BLaER1 (cell line): ENCODE measurements around the gene GAD2.

ENCODE experiments used
- H3K27ac ChIP-seq: shearing (Covaris generic); formaldehyde crosslinking; 2 replicates; pipeline ENCODE4 v1.8.1; 2022
- H3K27me3 ChIP-seq: shearing (Covaris generic); formaldehyde crosslinking; 2 replicates; pipeline ENCODE4 v1.8.1; 2022
- H3K36me3 ChIP-seq: shearing (Covaris generic); formaldehyde crosslinking; 2 replicates; pipeline ENCODE4 v1.8.1; 2022
- H3K4me1 ChIP-seq: shearing (Covaris generic); formaldehyde crosslinking; 2 replicates; pipeline ENCODE4 v1.8.1; 2022
- H3K4me2 ChIP-seq: shearing (Covaris generic); formaldehyde crosslinking; 2 replicates; pipeline ENCODE4 v1.8.1; 2022
- H3K4me3 ChIP-seq: shearing (Covaris generic); formaldehyde crosslinking; 2 replicates; pipeline ENCODE4 v1.8.1; 2022
- H3K9ac ChIP-seq: shearing (Covaris generic); formaldehyde crosslinking; 2 replicates; pipeline ENCODE4 v1.8.1; 2022
- H3K9me3 ChIP-seq: shearing (Covaris generic); formaldehyde crosslinking; 2 replicates; pipeline ENCODE4 v1.8.1; 2022
- H4K20me1 ChIP-seq: shearing (Covaris generic); formaldehyde crosslinking; 2 replicates; pipeline ENCODE4 v1.8.1; 2022
- Cebpa-rat ChIP-seq: shearing (Covaris generic); IDR thresholded peaks from 2 replicates; pipeline ENCODE4 v1.8.1; 2022

GAD2 gene

DNA sequence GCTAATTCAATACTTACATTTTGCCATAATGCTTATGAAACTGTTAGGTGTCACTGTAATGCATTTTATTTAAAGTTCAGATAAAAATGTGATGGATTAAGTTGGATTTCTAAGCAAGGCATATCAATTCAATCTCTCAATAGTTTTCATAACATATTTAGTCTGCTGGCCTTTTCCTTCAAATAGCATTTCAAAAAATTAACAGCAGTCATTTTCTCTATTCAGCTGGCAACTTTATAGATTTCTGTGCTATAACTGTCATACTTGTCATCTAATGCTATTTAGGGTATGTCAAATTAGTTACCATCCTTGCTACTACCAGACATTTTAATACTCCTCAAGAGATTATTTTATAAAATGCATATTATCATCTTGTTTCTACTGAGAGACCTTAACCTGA, 4.3 kb downstream of the GAD2 start:
- H3K9me3 ChIP-seq, result peaks cover 24% of the 10 kb centered on the region
- no peak for TF ChIP-seq Cebpa-rat
- H3K27ac ChIP-seq, result no peak overlapping the region
- H3K4me2 ChIP-seq, result no peak overlapping the region
- H3K4me1 ChIP-seq, result peaks cover 23% of the 10 kb centered on the region
- peaks cover 68% of the 10 kb centered on the region for H3K27me3 ChIP-seq
- no peak overlapping the region for H3K9ac ChIP-seq
- H3K4me3 ChIP-seq, result no peak overlapping the region
- no peaks in the 10 kb centered on the region for H3K36me3 ChIP-seq
- H4K20me1 ChIP-seq, result peaks cover 26% of the 10 kb centered on the region

DNA sequence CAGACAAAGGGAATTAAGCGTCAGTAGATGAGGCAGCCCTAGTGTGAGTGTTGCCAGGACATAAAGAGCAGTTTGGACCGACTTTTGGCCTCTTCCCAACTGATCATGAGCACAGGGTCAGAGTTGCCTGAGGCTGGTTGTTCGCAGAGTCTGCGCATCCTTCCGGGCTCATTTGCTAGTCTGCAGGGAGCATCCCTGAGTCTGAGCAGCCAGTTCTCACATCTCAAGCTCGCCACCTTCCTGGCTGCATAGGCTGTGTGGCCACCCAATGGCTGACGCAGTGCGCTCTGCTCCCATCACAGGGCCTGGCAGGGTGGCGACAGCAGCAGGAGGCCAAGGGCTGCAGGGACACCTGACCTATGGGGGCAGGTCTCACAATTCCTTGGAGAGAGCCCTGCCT, 5.0 kb downstream of the GAD2 start:
- Histone ChIP-seq H3K27me3 (peaks cover 62% of the 10 kb centered on the region), H3K4me3 (no peak overlapping the region)
- TF ChIP-seq Cebpa-rat, result no peak

DNA sequence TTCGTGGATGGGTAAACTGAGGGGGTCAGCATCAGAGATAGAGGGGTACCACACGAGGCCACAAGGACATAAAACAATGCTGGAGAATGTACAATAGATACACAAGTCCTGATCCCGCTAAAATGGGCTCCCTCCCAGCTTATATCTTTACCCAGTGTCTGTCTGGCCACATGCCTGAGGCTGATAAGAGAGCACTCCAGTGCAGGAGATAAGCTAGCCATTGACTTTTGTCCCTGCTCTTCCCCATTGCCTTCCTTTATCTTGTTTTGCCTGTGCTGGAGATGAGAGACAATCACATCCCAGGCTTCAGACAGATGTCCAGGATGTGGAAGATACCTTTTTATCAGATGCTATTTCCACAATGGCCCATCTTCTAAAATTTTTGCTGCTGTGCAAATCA, 6.0 kb downstream of the GAD2 start:
- H3K4me1 ChIP-seq, result peaks cover 6% of the 10 kb centered on the region
- H3K4me3 ChIP-seq, result no peak overlapping the region
- H4K20me1 ChIP-seq, result peaks cover 10% of the 10 kb centered on the region
- no peak overlapping the region for H3K9ac ChIP-seq
- peaks cover 52% of the 10 kb centered on the region for H3K27me3 ChIP-seq
- no peak overlapping the region for H3K4me2 ChIP-seq
- TF ChIP-seq Cebpa-rat, result no peak
- H3K36me3 ChIP-seq, result no peaks in the 10 kb centered on the region
- no peak overlapping the region for H3K27ac ChIP-seq
- H3K9me3 ChIP-seq, result peaks cover 23% of the 10 kb centered on the region

More for the DNA sequence above, 5.0 kb downstream of the GAD2 start:
- Histone ChIP-seq H4K20me1 (peaks cover 20% of the 10 kb centered on the region), H3K4me2 (no peak overlapping the region), H3K27ac (no peak overlapping the region), H3K36me3 (no peaks in the 10 kb centered on the region), H3K9ac (no peak overlapping the region), H3K9me3 (peaks cover 24% of the 10 kb centered on the region), H3K4me1 (peaks cover 16% of the 10 kb centered on the region)

DNA sequence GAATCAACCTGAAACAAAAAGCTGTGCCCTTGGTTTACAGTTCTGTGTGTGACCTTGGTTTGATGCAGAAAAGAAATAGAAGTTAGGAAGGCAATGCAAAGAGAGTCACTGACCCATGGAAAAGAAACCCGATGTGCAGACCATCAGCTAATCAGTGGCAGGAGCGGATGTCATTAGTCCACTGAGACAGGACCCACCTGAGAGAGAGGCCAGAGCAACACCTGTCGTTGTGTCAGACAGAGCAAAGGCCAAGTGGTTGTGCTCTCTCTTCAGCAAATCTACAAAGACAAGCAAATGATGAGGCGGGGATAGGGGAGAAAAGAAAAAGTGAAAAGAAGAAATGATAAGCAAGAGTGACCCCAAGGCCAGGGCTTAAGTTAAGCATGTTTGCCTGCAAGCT, 8.7 kb downstream of the GAD2 start:
- Histone ChIP-seq H3K9me3 (no peaks in the 10 kb centered on the region), H3K4me1 (no peaks in the 10 kb centered on the region), H3K27ac (no peak overlapping the region), H4K20me1 (no peaks in the 10 kb centered on the region), H3K36me3 (no peaks in the 10 kb centered on the region), H3K9ac (no peak overlapping the region), H3K4me2 (no peak overlapping the region), H3K27me3 (peaks cover 24% of the 10 kb centered on the region), H3K4me3 (no peak overlapping the region)
- TF ChIP-seq Cebpa-rat, result no peak

DNA sequence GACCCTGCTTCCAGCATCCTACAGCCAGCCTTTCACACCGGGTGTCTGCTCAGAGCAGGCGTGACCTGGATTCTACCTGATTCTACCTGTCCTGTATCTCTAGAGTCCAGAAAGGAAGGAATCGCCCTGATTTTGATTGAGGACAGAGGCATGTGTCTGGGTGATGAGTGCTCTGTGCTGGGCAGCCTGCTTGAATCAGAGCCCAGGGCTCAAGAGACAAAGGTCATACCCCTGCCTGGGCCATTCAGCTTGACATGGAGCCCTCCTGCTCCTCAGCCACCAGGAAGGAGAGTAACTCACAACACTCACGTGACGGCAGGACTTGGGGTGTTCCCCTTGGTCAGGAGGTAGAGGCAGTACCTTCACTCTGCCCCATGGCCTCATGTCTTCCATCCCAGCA, 11.2 kb downstream of the GAD2 start:
- no peak for TF ChIP-seq Cebpa-rat
- Histone ChIP-seq H4K20me1 (no peaks in the 10 kb centered on the region), H3K4me3 (no peak overlapping the region), H3K4me1 (no peaks in the 10 kb centered on the region), H3K36me3 (no peaks in the 10 kb centered on the region), H3K9me3 (no peaks in the 10 kb centered on the region), H3K4me2 (no peak overlapping the region), H3K27me3 (peaks cover under 1% of the 10 kb centered on the region; the same call in 1 of the 2 replicates), H3K9ac (no peak overlapping the region), H3K27ac (no peak overlapping the region)

DNA sequence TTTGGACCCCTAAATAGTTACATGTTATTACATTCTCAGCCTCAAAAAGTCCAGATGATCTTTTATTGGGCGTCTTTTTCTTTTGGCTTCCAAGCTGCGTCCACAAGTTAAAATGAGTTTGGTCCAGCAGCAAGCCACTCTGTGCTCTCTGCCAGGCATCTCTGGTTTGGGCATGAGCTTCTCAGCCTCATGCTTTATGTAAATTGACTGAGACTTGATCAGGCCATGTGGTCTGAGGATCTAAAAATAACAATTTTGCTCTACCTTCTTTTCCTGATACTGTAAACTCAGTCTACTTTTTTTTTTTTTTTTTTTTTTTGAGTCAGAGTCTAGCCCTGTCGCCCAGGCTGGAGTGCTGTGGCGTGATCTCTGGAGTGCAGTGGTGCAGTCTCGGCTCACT, 15.6 kb downstream of the GAD2 start:
- H3K4me2 ChIP-seq, result no peak overlapping the region
- no peaks in the 10 kb centered on the region for H3K27me3 ChIP-seq
- no peak overlapping the region for H3K4me3 ChIP-seq
- no peaks in the 10 kb centered on the region for H3K9me3 ChIP-seq
- no peak overlapping the region for H3K27ac ChIP-seq
- H3K9ac ChIP-seq, result no peak overlapping the region
- H3K36me3 ChIP-seq, result no peaks in the 10 kb centered on the region
- H4K20me1 ChIP-seq, result no peaks in the 10 kb centered on the region
- H3K4me1 ChIP-seq, result no peaks in the 10 kb centered on the region
- TF ChIP-seq Cebpa-rat, result no peak

DNA sequence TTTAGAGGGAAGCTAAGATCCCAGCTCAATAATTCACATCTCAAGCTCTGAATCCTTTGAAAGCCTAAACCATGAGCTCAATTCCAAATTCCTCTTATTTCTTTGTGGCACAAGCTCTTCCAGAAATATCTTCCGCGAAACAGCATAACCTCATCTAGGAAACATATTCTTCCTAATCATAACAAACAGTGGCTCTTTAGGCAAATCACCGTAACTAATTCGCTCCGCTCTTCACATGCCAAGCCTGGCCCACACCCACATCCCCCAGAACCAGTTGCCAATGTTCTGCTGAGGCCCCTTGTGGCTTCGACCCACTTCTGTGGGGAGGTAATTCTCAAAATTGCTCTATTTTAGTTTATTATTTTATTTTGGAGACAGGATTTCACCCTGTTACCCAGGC, 19.2 kb downstream of the GAD2 start:
- H3K9me3 ChIP-seq, result no peaks in the 10 kb centered on the region
- no peak overlapping the region for H3K27ac ChIP-seq
- H3K27me3 ChIP-seq, result no peaks in the 10 kb centered on the region
- no peak for TF ChIP-seq Cebpa-rat
- no peak overlapping the region for H3K9ac ChIP-seq
- no peaks in the 10 kb centered on the region for H3K4me1 ChIP-seq
- no peak overlapping the region for H3K4me2 ChIP-seq
- no peaks in the 10 kb centered on the region for H4K20me1 ChIP-seq
- H3K4me3 ChIP-seq, result no peak overlapping the region
- no peaks in the 10 kb centered on the region for H3K36me3 ChIP-seq

DNA sequence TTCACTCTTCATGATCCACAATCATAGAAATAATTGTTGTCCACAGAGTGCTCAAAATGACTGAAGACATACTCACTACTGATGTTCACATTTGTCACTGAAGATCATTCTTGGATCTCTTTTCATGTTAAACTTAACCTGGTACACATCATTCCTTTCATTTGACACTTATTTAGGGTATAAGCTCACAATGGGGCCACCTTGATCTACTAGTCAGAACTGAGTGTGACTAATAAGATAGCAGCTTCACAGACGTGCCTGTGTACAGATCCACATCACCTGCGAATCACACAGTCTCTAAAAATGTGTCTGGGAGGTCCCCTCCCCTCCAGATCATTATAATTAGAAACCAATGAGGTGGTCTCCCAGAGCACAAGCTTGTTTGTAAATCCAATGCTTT, 21.8 kb downstream of the GAD2 start:
- Histone ChIP-seq H3K36me3 (no peaks in the 10 kb centered on the region), H3K9me3 (no peaks in the 10 kb centered on the region), H3K27ac (no peak overlapping the region), H3K4me3 (no peak overlapping the region), H3K9ac (no peak overlapping the region), H3K4me2 (no peak overlapping the region), H4K20me1 (no peaks in the 10 kb centered on the region), H3K4me1 (no peaks in the 10 kb centered on the region), H3K27me3 (no peaks in the 10 kb centered on the region)
- TF ChIP-seq Cebpa-rat, result no peak

DNA sequence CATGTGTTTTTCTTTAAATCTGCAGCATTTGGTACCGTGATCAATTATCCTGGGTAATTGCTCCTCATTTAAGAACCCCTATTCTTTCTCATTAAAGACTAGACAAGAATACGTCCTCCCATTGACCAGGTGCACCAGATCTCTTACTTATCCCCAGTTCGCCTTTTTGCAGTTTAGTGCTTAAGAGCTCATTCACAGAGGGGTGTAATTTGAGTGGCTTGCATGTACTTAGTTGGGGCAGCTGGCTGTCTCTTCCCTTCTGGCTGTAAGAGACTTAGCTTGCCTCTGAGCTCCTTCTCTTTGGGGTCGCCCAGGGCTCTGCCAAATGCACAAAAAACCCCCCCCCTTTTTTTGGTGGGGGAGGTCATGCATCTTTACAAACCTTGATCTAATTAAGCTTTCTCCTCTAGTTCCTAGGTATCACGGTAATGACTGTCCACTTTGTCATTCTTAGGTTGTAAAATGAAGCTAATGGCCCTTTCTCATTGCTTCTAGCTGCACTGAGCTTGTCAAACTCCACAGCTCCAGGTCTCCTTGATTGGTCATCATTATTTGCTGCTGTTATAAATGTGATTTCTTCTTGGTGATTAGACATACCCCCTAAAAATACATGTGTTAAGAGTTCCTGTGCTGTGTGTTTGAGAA, 26.3 kb downstream of the GAD2 start:
- Histone ChIP-seq H3K36me3 (no peaks in the 10 kb centered on the region), H3K4me3 (no peak overlapping the region), H3K9me3 (no peaks in the 10 kb centered on the region), H3K9ac (no peak overlapping the region), H3K4me2 (no peak overlapping the region), H3K4me1 (no peaks in the 10 kb centered on the region), H4K20me1 (no peaks in the 10 kb centered on the region), H3K27ac (no peak overlapping the region), H3K27me3 (no peaks in the 10 kb centered on the region)
- no peak for TF ChIP-seq Cebpa-rat

DNA sequence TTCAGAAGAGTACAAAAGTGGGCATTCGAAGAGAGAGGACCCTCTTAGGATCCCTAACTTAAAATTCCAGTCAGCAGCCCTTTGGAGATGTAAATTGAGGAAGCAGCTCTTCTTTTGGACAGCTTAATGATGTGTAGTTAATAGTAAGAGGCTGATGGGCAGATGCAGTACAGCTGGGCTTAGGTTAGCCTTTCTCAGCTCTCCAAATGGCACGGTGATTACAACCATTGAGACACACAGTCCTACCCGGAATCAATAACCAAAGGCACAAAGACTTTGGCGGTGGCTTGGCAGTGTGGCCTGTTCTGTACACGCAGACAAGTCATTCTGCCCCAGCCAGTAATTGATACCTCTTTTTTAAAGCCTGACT, 26.8 kb downstream of the GAD2 start:
- Histone ChIP-seq H3K9me3 (no peaks in the 10 kb centered on the region), H3K27me3 (no peaks in the 10 kb centered on the region), H4K20me1 (no peaks in the 10 kb centered on the region), H3K4me1 (no peaks in the 10 kb centered on the region), H3K4me3 (no peak overlapping the region), H3K27ac (no peak overlapping the region), H3K4me2 (no peak overlapping the region), H3K36me3 (no peaks in the 10 kb centered on the region), H3K9ac (no peak overlapping the region)
- TF ChIP-seq Cebpa-rat, result no peak

DNA sequence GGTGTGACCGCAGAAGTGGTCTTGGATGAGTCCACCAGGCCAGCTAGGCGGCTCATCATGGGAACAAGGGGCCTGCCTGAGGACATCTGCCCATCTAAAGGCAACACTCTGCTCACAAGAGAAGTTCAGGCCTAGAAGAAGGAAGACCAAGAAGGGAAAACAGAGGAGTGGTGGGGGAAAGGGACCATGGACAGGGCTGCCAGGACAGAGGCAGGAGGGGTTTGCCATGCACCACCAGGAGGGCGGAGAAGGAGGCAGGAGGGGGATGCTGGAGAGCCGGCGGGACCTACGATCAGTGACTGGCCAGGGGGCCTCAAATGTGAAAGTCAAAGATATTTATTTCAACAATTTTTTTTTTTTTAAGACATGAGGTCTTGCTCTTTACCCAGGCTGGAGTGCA, 33.1 kb downstream of the GAD2 start:
- no peaks in the 10 kb centered on the region for H3K36me3 ChIP-seq
- no peak for TF ChIP-seq Cebpa-rat
- H3K9ac ChIP-seq, result no peak overlapping the region
- H3K27ac ChIP-seq, result no peak overlapping the region
- H4K20me1 ChIP-seq, result no peaks in the 10 kb centered on the region
- no peaks in the 10 kb centered on the region for H3K4me1 ChIP-seq
- H3K27me3 ChIP-seq, result no peaks in the 10 kb centered on the region
- no peak overlapping the region for H3K4me2 ChIP-seq
- no peaks in the 10 kb centered on the region for H3K9me3 ChIP-seq
- no peak overlapping the region for H3K4me3 ChIP-seq
